Measurements from ENCODE around the gene C1QL1. TPM values are rescaled to one million over a fixed set of nuclear protein-coding genes. Genes with fewer than 3 reads are reported as not detected.

C1QL1 gene
- total RNA-seq, 1 experiment from 2014 or later, result 1.5 TPM

DNA sequence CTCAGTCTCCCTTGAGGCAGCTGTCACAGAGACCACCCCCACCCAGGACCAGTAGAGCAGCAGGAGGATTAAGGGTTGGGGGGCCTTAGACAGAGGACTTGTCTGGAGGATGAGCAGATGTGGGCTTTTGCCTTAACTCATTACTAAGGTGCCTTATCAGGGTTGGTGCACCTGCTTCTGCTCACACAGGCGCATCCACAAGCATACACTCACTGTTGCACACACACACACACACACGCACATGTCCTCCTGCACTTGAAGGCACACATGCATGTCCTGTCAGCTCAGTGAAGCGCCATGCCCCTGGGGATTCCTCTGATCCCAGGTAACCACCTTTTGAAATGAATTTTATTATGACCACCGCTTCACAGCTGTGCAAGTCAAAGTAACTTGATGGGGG, 54.0 kb downstream of the C1QL1 start:
- H3K36me3 Mint-ChIP-seq (ENCODE audit: insufficient read depth, unreplicated experiment), result no peaks in the 10 kb centered on the region
- DNase-seq, result no peak
- H3K4me3 Mint-ChIP-seq (ENCODE audit: low read depth, unreplicated experiment), result no peak overlapping the region
- intact Hi-C loops (cut with micrococcal nuclease; ENCODE audit: unreplicated experiment), result loop anchor here (10.0 kb wide), 1 partner anchor 221 kb away; the partner anchor contains the start of genes ACBD4 and PLCD3
- TF ChIP-seq, protein P1, sequence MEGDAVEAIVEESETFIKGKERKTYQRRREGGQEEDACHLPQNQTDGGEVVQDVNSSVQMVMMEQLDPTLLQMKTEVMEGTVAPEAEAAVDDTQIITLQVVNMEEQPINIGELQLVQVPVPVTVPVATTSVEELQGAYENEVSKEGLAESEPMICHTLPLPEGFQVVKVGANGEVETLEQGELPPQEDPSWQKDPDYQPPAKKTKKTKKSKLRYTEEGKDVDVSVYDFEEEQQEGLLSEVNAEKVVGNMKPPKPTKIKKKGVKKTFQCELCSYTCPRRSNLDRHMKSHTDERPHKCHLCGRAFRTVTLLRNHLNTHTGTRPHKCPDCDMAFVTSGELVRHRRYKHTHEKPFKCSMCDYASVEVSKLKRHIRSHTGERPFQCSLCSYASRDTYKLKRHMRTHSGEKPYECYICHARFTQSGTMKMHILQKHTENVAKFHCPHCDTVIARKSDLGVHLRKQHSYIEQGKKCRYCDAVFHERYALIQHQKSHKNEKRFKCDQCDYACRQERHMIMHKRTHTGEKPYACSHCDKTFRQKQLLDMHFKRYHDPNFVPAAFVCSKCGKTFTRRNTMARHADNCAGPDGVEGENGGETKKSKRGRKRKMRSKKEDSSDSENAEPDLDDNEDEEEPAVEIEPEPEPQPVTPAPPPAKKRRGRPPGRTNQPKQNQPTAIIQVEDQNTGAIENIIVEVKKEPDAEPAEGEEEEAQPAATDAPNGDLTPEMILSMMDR (IDR thresholded peaks at IDR 0.05; ENCODE audit: unreplicated experiment), result no peak
- no peaks in the 10 kb centered on the region for H3K9me3 Mint-ChIP-seq (ENCODE audit: low read depth, unreplicated experiment)
- H3K27me3 Mint-ChIP-seq (ENCODE audit: unreplicated experiment), result peaks cover 39% of the 10 kb centered on the region
- BruUV-seq (replicated peaks), result no TSS peak
- CTCF ChIA-PET, result interaction anchor here (0.6 to 1.1 kb wide), 4 partner anchors 9 to 54 kb away, joined by 3 to 5 read pairs (median 3); partner anchors contain the start of gene C1QL1
- peaks cover 33% of the 10 kb centered on the region for H3K4me1 Mint-ChIP-seq (ENCODE audit: low read depth, unreplicated experiment)
- no peak overlapping the region for H3K27ac Mint-ChIP-seq (ENCODE audit: unreplicated experiment)

GRCh38 chr17:44913676-44914075, 54.4 kb downstream of the C1QL1 start:
- no peak for DNase-seq
- no TSS peak for BruUV-seq (replicated peaks)
- Mint-ChIP-seq H3K36me3 (ENCODE audit: insufficient read depth, unreplicated experiment) (no peaks in the 10 kb centered on the region), H3K4me1 (ENCODE audit: low read depth, unreplicated experiment) (peaks cover 33% of the 10 kb centered on the region), H3K4me3 (ENCODE audit: low read depth, unreplicated experiment) (no peak overlapping the region), H3K27me3 (ENCODE audit: unreplicated experiment) (peaks cover 39% of the 10 kb centered on the region), H3K9me3 (ENCODE audit: low read depth, unreplicated experiment) (no peaks in the 10 kb centered on the region), H3K27ac (ENCODE audit: unreplicated experiment) (no peak overlapping the region)
- TF ChIP-seq, protein P1 (IDR thresholded peaks at IDR 0.05; ENCODE audit: unreplicated experiment), result no peak
- CTCF ChIA-PET, result interaction anchor here (1.3 kb wide), 1 partner anchor 106 kb away, joined by 4 read pairs; no protein-coding TSS in a partner anchor
- intact Hi-C loops (cut with micrococcal nuclease; ENCODE audit: unreplicated experiment), result loop anchor here (10.0 kb wide), 1 partner anchor 221 kb away; the partner anchor contains the start of genes ACBD4 and PLCD3

DNA sequence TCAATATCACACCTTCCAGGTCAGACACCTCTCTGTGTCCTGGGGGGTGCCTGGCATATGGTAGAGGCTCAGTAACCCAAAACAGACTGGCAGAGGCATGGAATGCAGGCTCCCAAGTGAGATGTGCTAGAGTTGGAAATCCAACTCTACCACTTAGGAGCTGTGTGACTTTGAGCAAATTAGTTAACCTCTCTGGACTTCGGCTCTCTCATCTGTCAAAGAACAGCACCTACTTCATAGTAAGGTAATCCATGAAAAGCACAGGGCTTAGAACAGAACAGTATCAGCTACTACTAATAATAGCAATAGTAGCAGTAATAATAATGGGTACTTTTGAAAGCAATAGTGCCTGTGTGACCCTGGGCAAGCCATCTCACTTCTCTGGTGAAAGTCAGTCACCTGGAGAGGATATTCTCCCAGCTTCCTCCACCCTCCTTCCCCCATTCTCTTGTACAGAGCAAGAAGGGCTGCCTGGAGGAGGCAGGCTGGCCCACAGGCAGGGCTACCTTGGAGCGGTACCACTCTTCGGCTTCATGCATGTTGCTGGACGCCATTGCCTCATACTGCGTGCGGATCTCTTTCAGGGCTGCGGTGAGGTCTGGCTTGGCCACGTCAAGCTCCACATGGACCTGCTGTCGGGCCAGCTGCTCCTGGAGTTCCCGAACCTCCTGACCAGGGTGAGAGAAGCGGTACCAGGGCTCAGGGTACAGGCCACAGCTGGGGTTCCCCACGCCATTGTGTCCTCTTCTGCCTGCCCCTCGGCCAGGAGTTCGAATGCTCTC, 55.1 kb downstream of the C1QL1 start:
- BruUV-seq (replicated peaks), result no TSS peak
- no peak for DNase-seq
- no peaks in the 10 kb centered on the region for H3K9me3 Mint-ChIP-seq (ENCODE audit: low read depth, unreplicated experiment)
- CTCF ChIA-PET, result interaction anchor here (1.3 kb wide), 1 partner anchor 107 kb away, joined by 4 read pairs; no protein-coding TSS in a partner anchor
- TF ChIP-seq, protein P1 (IDR thresholded peaks at IDR 0.05; ENCODE audit: unreplicated experiment), result no peak
- H3K27me3 Mint-ChIP-seq (ENCODE audit: unreplicated experiment), result peaks cover 39% of the 10 kb centered on the region
- peaks cover 33% of the 10 kb centered on the region for H3K4me1 Mint-ChIP-seq (ENCODE audit: low read depth, unreplicated experiment)
- H3K27ac Mint-ChIP-seq (ENCODE audit: unreplicated experiment), result no peak overlapping the region
- intact Hi-C loops (cut with micrococcal nuclease; ENCODE audit: unreplicated experiment), result loop anchor here (10.0 kb wide), 1 partner anchor 222 kb away; the partner anchor contains the start of genes ACBD4 and PLCD3
- no peak overlapping the region for H3K4me3 Mint-ChIP-seq (ENCODE audit: low read depth, unreplicated experiment)
- H3K36me3 Mint-ChIP-seq (ENCODE audit: insufficient read depth, unreplicated experiment), result no peaks in the 10 kb centered on the region

DNA sequence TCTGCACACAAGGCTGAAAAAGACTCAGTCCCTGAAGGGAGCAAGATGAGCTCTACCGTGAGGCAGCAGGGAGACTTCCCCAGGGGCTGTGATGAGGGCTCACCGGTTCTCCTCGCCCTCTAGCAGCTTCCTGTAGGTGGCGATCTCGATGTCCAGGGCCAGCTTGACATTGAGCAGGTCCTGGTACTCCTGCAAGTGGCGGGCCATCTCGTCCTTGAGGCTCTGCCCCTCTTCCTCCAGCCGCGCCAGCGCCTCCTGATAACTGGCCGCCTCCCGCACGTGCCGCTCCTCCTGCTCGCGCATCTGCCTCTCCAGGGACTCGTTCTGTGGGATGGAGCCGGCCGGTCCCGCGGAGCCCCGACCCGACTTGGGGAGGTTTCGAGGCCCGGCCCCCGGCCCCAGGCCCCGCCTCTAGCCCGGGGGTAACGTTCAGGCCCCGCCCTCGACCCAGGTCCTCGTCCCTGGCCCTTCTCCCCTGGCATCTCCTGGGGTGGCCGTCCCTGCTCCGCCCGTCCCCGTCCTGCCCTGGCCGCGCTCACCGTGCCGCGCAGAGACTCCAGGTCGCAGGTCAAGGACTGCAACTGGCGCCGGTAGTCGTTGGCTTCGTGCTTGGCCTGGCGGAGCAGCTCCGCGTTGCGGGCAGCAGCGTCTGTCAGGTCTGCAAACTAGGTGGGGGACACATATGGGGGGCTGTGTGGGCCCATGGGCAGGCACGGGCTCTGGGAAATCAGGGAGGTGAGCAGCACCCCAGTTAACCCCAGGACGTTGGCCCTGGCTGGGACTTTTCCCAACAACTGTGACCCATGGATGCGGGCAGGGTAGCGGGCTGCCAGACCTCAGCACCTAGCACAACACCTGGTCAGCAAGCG, 56.7 kb downstream of the C1QL1 start:
- DNase-seq, result peak; percentile 86
- intact Hi-C loops (cut with micrococcal nuclease; ENCODE audit: unreplicated experiment), result loop anchor here (10.0 kb wide), 1 partner anchor 223 kb away; the partner anchor contains the start of genes ACBD4 and PLCD3
- no TSS peak for BruUV-seq (replicated peaks)
- Mint-ChIP-seq H3K4me3 (ENCODE audit: low read depth, unreplicated experiment) (peak overlapping the region; percentile 54), H3K4me1 (ENCODE audit: low read depth, unreplicated experiment) (peaks cover 22% of the 10 kb centered on the region), H3K36me3 (ENCODE audit: insufficient read depth, unreplicated experiment) (no peaks in the 10 kb centered on the region), H3K27me3 (ENCODE audit: unreplicated experiment) (peaks cover 44% of the 10 kb centered on the region), H3K9me3 (ENCODE audit: low read depth, unreplicated experiment) (no peaks in the 10 kb centered on the region), H3K27ac (ENCODE audit: unreplicated experiment) (no peak overlapping the region)
- TF ChIP-seq, protein P1 (IDR thresholded peaks at IDR 0.05; ENCODE audit: unreplicated experiment), result peak; percentile 86
- CTCF ChIA-PET, result interaction anchor here (0.6 to 2.2 kb wide), 16 partner anchors 9 to 224 kb away, joined by 3 to 17 read pairs (median 3); partner anchors contain the start of genes ACBD4, EFTUD2 and KIF18B
